NCI-H187 treated with DMSO at 0.1 percent for 48 hours (cell line): Measurements from ENCODE around the gene ANKRD39.
"Not testable (repeated sequence)": the region's sequence is repeated elsewhere in the genome, so short reads cannot be mapped to it uniquely, and the experiment has no call there.

ENCODE experiments used
- DNase-seq: peaks from one replicate; lab custom pipeline; 2025; lab: John Stamatoyannopoulos, UW

The ANKRD39 gene

GRCh38 chr2:96808176-96808837, 49.5 kb downstream of the ANKRD39 start:
- DNase-seq, result no peak

- no peak for DNase-seq
These were observed 50.7 kb downstream of the ANKRD39 start for GRCh38 chr2:96807127-96807471.

GRCh38 chr2:96806468-96807126, 51.2 kb downstream of the ANKRD39 start:
- DNase-seq, result no peak

- not testable (repeated sequence) for DNase-seq
These were observed 51.9 kb downstream of the ANKRD39 start for GRCh38 chr2:96805946-96806345.

DNA sequence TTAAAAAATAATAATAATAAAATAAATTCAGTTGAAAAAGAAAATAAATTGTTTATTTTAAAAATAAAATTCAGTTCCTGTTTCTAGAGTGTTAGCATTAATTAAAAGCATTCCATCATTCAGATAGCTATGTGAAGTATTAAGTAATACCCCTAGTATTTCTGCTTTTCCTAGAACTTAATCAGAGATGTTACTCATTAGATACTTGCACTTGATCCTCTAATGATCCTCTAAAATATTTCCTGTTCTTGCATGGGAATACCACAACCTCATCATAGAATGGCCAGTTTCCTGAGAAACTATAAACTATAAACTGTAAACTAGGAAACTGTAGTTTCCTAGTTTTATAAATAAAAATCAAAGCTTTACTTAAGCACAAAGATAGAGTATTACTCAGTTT, 52.8 kb downstream of the ANKRD39 start:
- no peak for DNase-seq

GRCh38 chr2:96802721-96803120, 55.1 kb downstream of the ANKRD39 start:
- DNase-seq, result no peak

- DNase-seq, result no peak
These were observed 55.8 kb downstream of the ANKRD39 start for GRCh38 chr2:96801786-96802595.

DNA sequence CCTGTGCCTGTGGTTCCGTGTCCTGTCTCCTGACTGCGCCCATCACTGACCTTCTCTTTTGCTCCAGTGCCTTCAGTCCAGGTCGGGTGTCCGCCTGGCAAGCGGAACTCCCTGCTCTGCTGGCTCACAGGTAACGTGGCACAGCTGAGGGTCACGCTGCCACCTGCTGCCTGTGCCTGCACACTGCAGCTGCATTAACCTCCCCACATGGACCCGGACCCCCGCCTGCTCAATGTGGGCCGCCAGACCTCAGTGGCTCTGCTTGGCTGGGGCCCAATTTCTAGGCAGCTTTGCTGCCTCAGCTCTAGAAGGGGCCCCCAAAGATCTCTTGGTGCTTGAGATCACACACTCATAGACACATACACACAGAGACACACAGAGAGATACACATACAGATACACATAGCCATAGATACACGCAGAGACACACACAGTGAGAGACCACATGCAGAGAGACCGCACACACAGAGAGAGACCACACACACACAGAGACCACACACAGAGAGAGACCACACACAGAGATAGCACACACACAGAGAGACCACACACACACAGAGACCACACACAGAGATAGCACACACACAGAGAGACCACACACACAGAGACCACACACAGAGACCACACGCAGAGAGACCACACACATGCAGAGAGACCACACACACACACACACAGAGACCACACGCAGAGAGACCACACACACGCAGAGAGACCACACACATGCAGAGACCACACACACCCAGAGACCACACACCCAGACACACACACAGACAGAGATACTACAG, 56.6 kb downstream of the ANKRD39 start:
- no peak for DNase-seq

- no peak for DNase-seq
These were observed 57.5 kb downstream of the ANKRD39 start for GRCh38 chr2:96800061-96801004.

- no peak for DNase-seq
These were observed 58.2 kb downstream of the ANKRD39 start for GRCh38 chr2:96799623-96799935.

DNA sequence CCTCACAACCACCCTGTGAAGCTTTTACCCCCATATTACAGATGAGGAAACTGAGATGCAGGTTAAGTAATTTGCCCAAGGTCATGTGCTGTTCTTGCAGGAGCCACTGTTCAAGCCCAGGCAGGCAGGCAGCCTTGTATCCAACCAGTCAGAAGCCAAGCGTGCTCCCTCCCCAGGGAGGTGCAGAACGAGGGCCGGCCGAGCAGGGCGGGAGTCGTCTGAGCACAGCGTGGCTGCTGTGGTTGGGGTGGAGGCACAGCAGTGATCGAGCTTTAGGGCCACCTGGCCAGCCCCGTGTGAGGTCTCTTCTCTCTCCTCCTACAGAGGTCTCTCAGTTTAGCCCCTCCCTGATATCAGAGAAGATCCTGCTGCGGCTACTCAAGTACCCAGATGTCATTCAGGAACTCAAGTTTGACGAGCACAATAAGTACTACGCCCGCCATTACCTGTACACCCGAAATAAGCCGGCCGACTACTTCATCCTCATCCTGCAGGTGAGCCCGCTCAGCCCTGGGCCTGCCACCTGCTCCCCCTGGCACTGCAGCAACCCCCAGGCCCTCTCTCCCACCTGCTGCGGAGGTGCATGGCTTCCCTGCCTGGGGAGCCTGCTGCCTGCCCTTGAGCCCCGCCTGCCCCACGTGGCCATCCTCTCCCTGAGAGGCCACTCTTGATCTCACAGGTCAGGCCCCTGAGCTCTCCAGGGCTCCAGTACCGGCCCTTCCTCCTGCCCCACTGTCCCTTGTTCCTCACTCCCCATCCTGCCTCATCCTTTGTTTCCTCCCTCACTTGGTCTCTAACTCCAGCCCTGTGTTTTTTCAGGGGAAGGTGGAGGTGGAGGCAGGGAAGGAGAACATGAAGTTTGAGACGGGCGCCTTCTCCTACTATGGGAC, 58.8 kb downstream of the ANKRD39 start:
- peak; percentile 9 for DNase-seq
